GM12891 (cell line): ENCODE data around the gene SP1.
"Not testable (repeated sequence)": the region's sequence is repeated elsewhere in the genome, so short reads cannot be mapped to it uniquely, and the experiment has no call there.

Source experiments
- DNase-seq: peaks from one replicate; pipeline ENCODE4 v3.0.0; 2011; ENCODE audit warnings: low spot score; ENCODE audit not compliant: insufficient read length
- FAIRE-seq: peaks from 2 replicates; lab custom pipeline; 2011; peaks lifted over from hg19 to GRCh38; lab: Jason Lieb, UNC
- PAX5 ChIP-seq: IDR thresholded peaks from 2 replicates; pipeline ENCODE4 v1.6.1; 2011; ENCODE audit warnings: low read length, moderate library complexity, mild to moderate bottlenecking; ENCODE audit not compliant: insufficient read depth, severe bottlenecking
- POLR2A ChIP-seq: IDR thresholded peaks from 2 replicates; pipeline ENCODE4 v1.6.1; 2011; ENCODE audit warnings: low read depth, low read length, control low read depth
- POLR2AphosphoS5 ChIP-seq: IDR thresholded peaks from 2 replicates; pipeline ENCODE4 v1.6.1; 2011; ENCODE audit warnings: low read depth, low read length, control low read depth
- POU2F2 ChIP-seq: IDR thresholded peaks from 2 replicates; pipeline ENCODE4 v1.6.1; 2011; ENCODE audit warnings: low read depth, mild to moderate bottlenecking, control low read depth, low read length, moderate library complexity
- SPI1 ChIP-seq: IDR thresholded peaks from 2 replicates; pipeline ENCODE4 v1.6.1; 2011; ENCODE audit warnings: low read depth, low read length, control low read depth
- TAF1 ChIP-seq: IDR thresholded peaks from 2 replicates; pipeline ENCODE4 v1.6.1; 2011; ENCODE audit warnings: low read depth, low read length, control low read depth

SP1 gene

GRCh38 chr12:53380794-53381730, 1.1 kb downstream of the SP1 start:
- FAIRE-seq, result no peak
- TF ChIP-seq TAF1, result no peak
- TF ChIP-seq SPI1, result no peak
- no peak for TF ChIP-seq POLR2AphosphoS5
- no peak for TF ChIP-seq POLR2A
- TF ChIP-seq POU2F2, result no peak
- no peak for TF ChIP-seq PAX5
- no peak for DNase-seq

DNA sequence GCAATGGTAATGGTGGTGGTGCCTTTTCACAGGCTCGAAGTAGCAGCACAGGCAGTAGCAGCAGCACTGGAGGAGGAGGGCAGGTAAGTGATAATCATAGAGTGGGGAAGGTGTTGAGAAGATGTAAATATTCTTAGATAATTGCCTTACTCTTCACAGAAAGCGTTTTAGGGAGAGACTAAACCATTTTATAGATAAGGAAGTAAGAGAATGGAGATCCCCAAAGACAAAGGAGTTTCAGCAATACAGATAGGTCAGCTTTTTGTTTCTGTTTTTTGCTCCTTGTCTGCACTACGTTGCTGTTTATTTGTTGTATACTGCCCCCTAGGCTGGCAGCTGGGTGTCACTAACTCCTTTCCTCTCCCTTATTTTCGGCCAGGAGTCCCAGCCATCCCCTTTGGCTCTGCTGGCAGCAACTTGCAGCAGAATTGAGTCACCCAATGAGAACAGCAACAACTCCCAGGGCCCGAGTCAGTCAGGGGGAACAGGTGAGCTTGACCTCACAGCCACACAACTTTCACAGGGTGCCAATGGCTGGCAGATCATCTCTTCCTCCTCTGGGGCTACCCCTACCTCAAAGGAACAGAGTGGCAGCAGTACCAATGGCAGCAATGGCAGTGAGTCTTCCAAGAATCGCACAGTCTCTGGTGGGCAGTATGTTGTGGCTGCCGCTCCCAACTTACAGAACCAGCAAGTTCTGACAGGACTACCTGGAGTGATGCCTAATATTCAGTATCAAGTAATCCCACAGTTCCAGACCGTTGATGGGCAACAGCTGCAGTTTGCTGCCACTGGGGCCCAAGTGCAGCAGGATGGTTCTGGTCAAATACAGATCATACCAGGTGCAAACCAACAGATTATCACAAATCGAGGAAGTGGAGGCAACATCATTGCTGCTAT, 2.0 kb downstream of the SP1 start:
- FAIRE-seq (no peak), DNase-seq (no peak)
- TF ChIP-seq POU2F2 (no peak), POLR2A (no peak)

DNA sequence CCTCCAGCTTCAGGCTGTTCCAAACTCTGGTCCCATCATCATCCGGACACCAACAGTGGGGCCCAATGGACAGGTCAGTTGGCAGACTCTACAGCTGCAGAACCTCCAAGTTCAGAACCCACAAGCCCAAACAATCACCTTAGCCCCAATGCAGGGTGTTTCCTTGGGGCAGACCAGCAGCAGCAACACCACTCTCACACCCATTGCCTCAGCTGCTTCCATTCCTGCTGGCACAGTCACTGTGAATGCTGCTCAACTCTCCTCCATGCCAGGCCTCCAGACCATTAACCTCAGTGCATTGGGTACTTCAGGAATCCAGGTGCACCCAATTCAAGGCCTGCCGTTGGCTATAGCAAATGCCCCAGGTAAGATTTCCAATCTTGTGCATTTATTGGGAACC, 3.3 kb downstream of the SP1 start:
- DNase-seq, result no peak
- no peak for FAIRE-seq
- no peak for TF ChIP-seq PAX5
- no peak for TF ChIP-seq POLR2AphosphoS5
- no peak for TF ChIP-seq POLR2A
- no peak for TF ChIP-seq TAF1
- no peak for TF ChIP-seq SPI1
- no peak for TF ChIP-seq POU2F2

GRCh38 chr12:53386381-53386780, 6.4 kb downstream of the SP1 start:
- not testable (repeated sequence) for FAIRE-seq, DNase-seq

DNA sequence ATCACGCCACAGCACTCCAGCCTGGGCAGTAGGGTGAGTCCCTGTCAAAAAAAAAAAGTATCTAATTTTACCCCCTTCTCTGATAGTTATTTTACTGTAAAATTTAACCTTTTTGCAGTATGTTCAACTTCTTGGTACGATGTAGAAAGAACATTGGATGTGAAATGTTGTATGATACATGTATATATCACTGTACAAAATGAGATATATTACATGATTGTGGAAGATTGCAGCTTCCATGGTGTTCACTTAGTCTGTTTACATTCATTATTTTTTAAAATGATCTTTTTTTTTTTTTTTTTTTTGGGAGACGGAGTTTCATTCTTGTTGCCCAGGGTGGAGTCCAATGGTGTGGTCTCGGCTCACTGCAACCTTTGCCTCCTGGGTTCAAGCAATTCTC, 9.0 kb downstream of the SP1 start:
- TF ChIP-seq POLR2AphosphoS5 (no peak), POLR2A (no peak), PAX5 (no peak), TAF1 (no peak), POU2F2 (no peak)
- no peak for FAIRE-seq

GRCh38 chr12:53389702-53390101, 9.7 kb downstream of the SP1 start:
- TF ChIP-seq POU2F2 (no peak), SPI1 (no peak), POLR2A (no peak), POLR2AphosphoS5 (no peak), PAX5 (no peak), TAF1 (no peak)
- FAIRE-seq (no peak), DNase-seq (no peak)

More for the DNA sequence above, 9.0 kb downstream of the SP1 start:
- no peak for DNase-seq

- TF ChIP-seq POLR2A (no peak), SPI1 (no peak), POLR2AphosphoS5 (no peak), PAX5 (no peak), POU2F2 (no peak), TAF1 (no peak)
- no peak for DNase-seq
- no peak for FAIRE-seq
These were observed 11.7 kb downstream of the SP1 start for GRCh38 chr12:53391724-53392123.

DNA sequence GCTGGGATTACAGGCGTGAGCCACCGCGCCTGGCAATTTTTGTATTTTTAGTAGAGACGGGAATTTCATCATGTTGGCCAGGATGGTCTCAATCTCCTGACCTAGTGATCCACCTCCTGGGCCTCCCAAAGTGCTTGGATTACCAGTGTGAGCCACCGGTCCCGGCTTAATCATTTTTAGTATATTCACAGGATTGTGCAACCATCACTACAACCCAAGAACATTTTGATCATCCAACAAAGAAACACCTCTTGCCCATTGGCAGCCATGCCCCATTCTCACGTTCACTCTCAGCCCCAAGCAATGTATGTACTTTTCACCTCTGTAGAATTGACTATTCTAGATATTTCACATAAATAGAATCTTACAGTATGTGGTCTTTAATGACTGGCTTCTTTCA, 19.9 kb downstream of the SP1 start:
- no peak for FAIRE-seq
- no peak for TF ChIP-seq SPI1
- no peak for TF ChIP-seq PAX5
- no peak for TF ChIP-seq POLR2AphosphoS5

GRCh38 chr12:53402351-53402750, 22.4 kb downstream of the SP1 start:
- FAIRE-seq, DNase-seq: not testable (repeated sequence)

More for the DNA sequence above, 19.9 kb downstream of the SP1 start:
- no peak for DNase-seq

GRCh38 chr12:53402871-53403270, 22.9 kb downstream of the SP1 start:
- TF ChIP-seq PAX5 (no peak), POLR2AphosphoS5 (no peak), POLR2A (no peak), TAF1 (no peak), SPI1 (no peak), POU2F2 (no peak)
- no peak for FAIRE-seq

More at GRCh38 chr12:53402871-53403270, 22.9 kb downstream of the SP1 start:
- no peak for DNase-seq
